HEK293 (cell line): Measurements from ENCODE around the gene PPP1R14B.

Source experiments
- EGR2 ChIP-seq: fragments of 450-650 bp; formaldehyde crosslinking; IDR thresholded peaks from 2 replicates; pipeline ENCODE4 v1.5.1; 2016; ENCODE audit warnings: low read depth, missing biosample characterization, missing genetic modification characterization
- INSM2 ChIP-seq: fragments of 450-650 bp; formaldehyde crosslinking; IDR thresholded peaks from 2 replicates; pipeline ENCODE4 v1.5.1; 2016; ENCODE audit warnings: missing biosample characterization, missing genetic modification characterization
- KLF1 ChIP-seq: fragments of 450-650 bp; formaldehyde crosslinking; IDR thresholded peaks from 2 replicates; pipeline ENCODE4 v1.5.1; 2016; ENCODE audit warnings: missing biosample characterization, missing genetic modification characterization
- KLF16 ChIP-seq: fragments of 450-650 bp; formaldehyde crosslinking; IDR thresholded peaks from 2 replicates; pipeline ENCODE4 v1.5.1; 2017; ENCODE audit warnings: missing biosample characterization, missing genetic modification characterization
- KLF17 ChIP-seq: fragments of 450-650 bp; formaldehyde crosslinking; IDR thresholded peaks from 2 replicates; pipeline ENCODE4 v1.5.1; 2016; ENCODE audit warnings: missing biosample characterization, missing genetic modification characterization
- KLF7 ChIP-seq: fragments of 450-650 bp; formaldehyde crosslinking; IDR thresholded peaks from 2 replicates; pipeline ENCODE4 v1.5.1; 2016; ENCODE audit warnings: missing biosample characterization, missing genetic modification characterization, borderline replicate concordance
- MEIS1 ChIP-seq: sonication (generic); formaldehyde crosslinking; IDR thresholded peaks from 2 replicates; pipeline ENCODE4 v1.8.1; 2022; ENCODE audit warnings: missing genetic modification reagents, mild to moderate bottlenecking, borderline replicate concordance
- MYNN ChIP-seq: fragments of 450-650 bp; formaldehyde crosslinking; IDR thresholded peaks from 2 replicates; pipeline ENCODE4 v1.5.1; 2016; ENCODE audit warnings: missing biosample characterization, missing genetic modification characterization, borderline replicate concordance
- MZF1 ChIP-seq: fragments of 450-650 bp; formaldehyde crosslinking; IDR thresholded peaks from 2 replicates; pipeline ENCODE4 v1.5.1; 2017; ENCODE audit warnings: missing biosample characterization, missing genetic modification characterization, borderline replicate concordance
- PATZ1 ChIP-seq: fragments of 450-650 bp; formaldehyde crosslinking; IDR thresholded peaks from 2 replicates; pipeline ENCODE4 v1.5.1; 2016; ENCODE audit warnings: missing biosample characterization, missing genetic modification characterization
- YY2 ChIP-seq: fragments of 450-650 bp; formaldehyde crosslinking; IDR thresholded peaks from 2 replicates; pipeline ENCODE4 v1.5.1; 2016; ENCODE audit warnings: missing biosample characterization, missing genetic modification characterization
- ZBTB1 ChIP-seq: fragments of 450-650 bp; formaldehyde crosslinking; IDR thresholded peaks from 2 replicates; pipeline ENCODE4 v1.5.1; 2016; ENCODE audit warnings: missing biosample characterization, missing genetic modification characterization
- ZBTB10 ChIP-seq: fragments of 450-650 bp; formaldehyde crosslinking; IDR thresholded peaks from 2 replicates; pipeline ENCODE4 v1.5.1; 2016; ENCODE audit warnings: missing biosample characterization, missing genetic modification characterization
- ZBTB48 ChIP-seq: fragments of 450-650 bp; formaldehyde crosslinking; IDR thresholded peaks from 2 replicates; pipeline ENCODE4 v1.5.1; 2016; ENCODE audit warnings: missing biosample characterization, missing genetic modification characterization
- ZIC2 ChIP-seq: fragments of 450-650 bp; formaldehyde crosslinking; IDR thresholded peaks from 2 replicates; pipeline ENCODE4 v1.5.1; 2016; ENCODE audit warnings: missing biosample characterization, missing genetic modification characterization
- ZNF132 ChIP-seq: fragments of 450-650 bp; formaldehyde crosslinking; IDR thresholded peaks from 2 replicates; pipeline ENCODE4 v1.5.1; 2017; ENCODE audit warnings: missing biosample characterization, missing genetic modification characterization, borderline replicate concordance
- ZNF175 ChIP-seq: fragments of 450-650 bp; formaldehyde crosslinking; IDR thresholded peaks from 2 replicates; pipeline ENCODE4 v1.5.1; 2016; ENCODE audit warnings: missing biosample characterization, missing genetic modification characterization
- ZNF202 ChIP-seq: fragments of 450-650 bp; formaldehyde crosslinking; IDR thresholded peaks from 2 replicates; pipeline ENCODE4 v1.5.1; 2016; ENCODE audit warnings: missing biosample characterization, missing genetic modification characterization, borderline replicate concordance
- ZNF248 ChIP-seq: fragments of 450-650 bp; formaldehyde crosslinking; IDR thresholded peaks from 2 replicates; pipeline ENCODE4 v1.5.1; 2017; ENCODE audit warnings: missing biosample characterization, missing genetic modification characterization
- ZNF335 ChIP-seq: fragments of 450-650 bp; formaldehyde crosslinking; conservative IDR thresholded peaks from 2 replicates; pipeline ENCODE4 v1.5.1; 2016; ENCODE audit warnings: missing biosample characterization, missing genetic modification characterization
- ZNF394 ChIP-seq: fragments of 450-650 bp; formaldehyde crosslinking; IDR thresholded peaks from 2 replicates; pipeline ENCODE4 v1.5.1; 2016; ENCODE audit warnings: missing biosample characterization, missing genetic modification characterization, mild to moderate bottlenecking, moderate library complexity, borderline replicate concordance
- ZNF404 ChIP-seq: fragments of 450-650 bp; formaldehyde crosslinking; IDR thresholded peaks from 2 replicates; pipeline ENCODE4 v1.5.1; 2017; ENCODE audit warnings: missing biosample characterization, missing genetic modification characterization
- ZNF488 ChIP-seq: fragments of 450-650 bp; formaldehyde crosslinking; IDR thresholded peaks from 2 replicates; pipeline ENCODE4 v1.5.1; 2016; ENCODE audit warnings: missing biosample characterization, missing genetic modification characterization
- ZNF561 ChIP-seq: fragments of 450-650 bp; IDR thresholded peaks from 2 replicates; pipeline ENCODE4 v1.5.1; 2018; ENCODE audit warnings: missing biosample characterization, missing genetic modification characterization, borderline replicate concordance
- ZNF585B ChIP-seq: fragments of 450-650 bp; formaldehyde crosslinking; IDR thresholded peaks from 2 replicates; pipeline ENCODE4 v1.5.1; 2016; ENCODE audit warnings: missing biosample characterization, missing genetic modification characterization
- ZNF701 ChIP-seq: fragments of 450-650 bp; formaldehyde crosslinking; IDR thresholded peaks from 2 replicates; pipeline ENCODE4 v1.5.1; 2016; ENCODE audit warnings: missing biosample characterization, missing genetic modification characterization
- ZNF707 ChIP-seq: fragments of 450-650 bp; formaldehyde crosslinking; IDR thresholded peaks from 2 replicates; pipeline ENCODE4 v1.5.1; 2016; ENCODE audit warnings: missing biosample characterization, missing genetic modification characterization
- ZNF792 ChIP-seq: fragments of 450-650 bp; formaldehyde crosslinking; IDR thresholded peaks from 2 replicates; pipeline ENCODE4 v1.5.1; 2016; ENCODE audit warnings: missing biosample characterization, missing genetic modification characterization
- ZNF843 ChIP-seq: fragments of 450-650 bp; formaldehyde crosslinking; IDR thresholded peaks from 2 replicates; pipeline ENCODE4 v1.5.1; 2016; ENCODE audit warnings: missing biosample characterization, missing genetic modification characterization
- ZSCAN5A ChIP-seq: fragments of 450-650 bp; formaldehyde crosslinking; IDR thresholded peaks from 2 replicates; pipeline ENCODE4 v1.5.1; 2016; ENCODE audit warnings: missing biosample characterization, missing genetic modification characterization

PPP1R14B gene

GRCh38 chr11:64245797-64246620 is 734 bp downstream of the PPP1R14B start (continued):
- peak; percentile 62; the same call in 1 of the 2 replicates for TF ChIP-seq ZBTB10 (tag by site-specific recombination)
- TF ChIP-seq INSM2 (tag by site-specific recombination): peak; percentile 33; the same call in 1 of the 2 replicates
- TF ChIP-seq EGR2 (tag by site-specific recombination): peak; percentile 48; the same call in 1 of the 2 replicates
- TF ChIP-seq ZNF335 (tag by site-specific recombination): peak; percentile 59
- TF ChIP-seq ZNF132 (tag by site-specific recombination): no peak
- TF ChIP-seq ZBTB48 (tag by site-specific recombination): 0 out of 2 replicates have a peak, but pooled peaks have one; percentile 27
- TF ChIP-seq ZNF175 (tag by site-specific recombination): no peak
- TF ChIP-seq MYNN: no peak
- TF ChIP-seq MZF1: no peak
- TF ChIP-seq ZNF488 (tag by site-specific recombination): no peak
- TF ChIP-seq KLF17: peak; percentile 85
- peak; percentile 25; the same call in 1 of the 2 replicates for TF ChIP-seq KLF7 (tag by site-specific recombination)
- TF ChIP-seq ZNF561 (tag by site-specific recombination): no peak
- no peak for TF ChIP-seq ZNF707 (tag by site-specific recombination)
- peak; percentile 39 for TF ChIP-seq ZNF843
- no peak for TF ChIP-seq ZNF701 (tag by site-specific recombination)
- peak; percentile 17; the same call in 1 of the 2 replicates for TF ChIP-seq KLF16 (tag by site-specific recombination)
- TF ChIP-seq MEIS1 (CRISPR knock-in tag): no peak
- no peak for TF ChIP-seq ZNF248
- TF ChIP-seq ZNF404 (tag by site-specific recombination): no peak
- no peak for TF ChIP-seq YY2
- TF ChIP-seq ZBTB1 (tag by site-specific recombination): no peak
- TF ChIP-seq ZNF202 (tag by site-specific recombination): no peak
- TF ChIP-seq ZNF585B (tag by site-specific recombination): no peak
- TF ChIP-seq ZNF394 (tag by site-specific recombination): peak; percentile 82
- TF ChIP-seq PATZ1: peak; percentile 84
- peak; percentile 99 for TF ChIP-seq KLF1 (tag by site-specific recombination)
- no peak for TF ChIP-seq ZNF792 (tag by site-specific recombination)
- peak; percentile 98; the same call in 1 of the 2 replicates for TF ChIP-seq ZSCAN5A (tag by site-specific recombination)
- TF ChIP-seq ZIC2 (tag by site-specific recombination): peak; percentile 65
